ENCODE data around the gene DUSP2. TPM values are rescaled to one million over a fixed set of nuclear protein-coding genes. Genes with fewer than 3 reads are reported as not detected.
"Not testable (repeated sequence)": the region's sequence is repeated elsewhere in the genome, so short reads cannot be mapped to it uniquely, and the experiment has no call there.

The DUSP2 gene
- total RNA-seq, 2 donors from 2014 or later, result 3.5 to 3.8 TPM

- intact Hi-C loops (cut with DNase I), result no loop called here
- DNase-seq (ENCODE audit: low spot score), result peak; percentile 70
Measured at GRCh38 chr2:96150791-96151594, 5.8 kb upstream of the DUSP2 start.

GRCh38 chr2:96150007-96150640 lies 4.9 kb upstream of the DUSP2 start:
- intact Hi-C loops (cut with DNase I), result no loop called here

GRCh38 chr2:96148410-96149217 lies 3.4 kb upstream of the DUSP2 start:
- intact Hi-C loops (cut with DNase I), result no loop called here
- peak; percentile 92 for DNase-seq (ENCODE audit: low spot score)

More at GRCh38 chr2:96150007-96150640, 4.9 kb upstream of the DUSP2 start:
- peak; percentile 78 for DNase-seq (ENCODE audit: low spot score)

GRCh38 chr2:96147593-96148201 lies 2.5 kb upstream of the DUSP2 start:
- intact Hi-C loops (cut with DNase I), result no loop called here
- peak; percentile 62 for DNase-seq (ENCODE audit: low spot score)

GRCh38 chr2:96146881-96147592 lies 1.8 kb upstream of the DUSP2 start:
- intact Hi-C loops (cut with DNase I), result no loop called here

GRCh38 chr2:96146153-96146880 lies 1.1 kb upstream of the DUSP2 start:
- intact Hi-C loops (cut with DNase I), result no loop called here
- peak; percentile 92 for DNase-seq (ENCODE audit: low spot score)

More at GRCh38 chr2:96146881-96147592, 1.8 kb upstream of the DUSP2 start:
- DNase-seq (ENCODE audit: low spot score), result peak; percentile 79

GRCh38 chr2:96145848-96146152 lies 560 bp upstream of the DUSP2 start:
- intact Hi-C loops (cut with DNase I), result no loop called here
- no peak for DNase-seq (ENCODE audit: low spot score)

GRCh38 chr2:96144481-96145035 lies 682 bp downstream of the DUSP2 start:
- peak; percentile 85 for DNase-seq (ENCODE audit: low spot score)

GRCh38 chr2:96143848-96144480 lies 1.3 kb downstream of the DUSP2 start:
- intact Hi-C loops (cut with DNase I), result no loop called here
- peak; percentile 74 for DNase-seq (ENCODE audit: low spot score)

More at GRCh38 chr2:96144481-96145035, 682 bp downstream of the DUSP2 start:
- intact Hi-C loops (cut with DNase I), result no loop called here

GRCh38 chr2:96143231-96143847 lies 1.9 kb downstream of the DUSP2 start:
- intact Hi-C loops (cut with DNase I), result no loop called here
- DNase-seq (ENCODE audit: low spot score), result peak; percentile 25

GRCh38 chr2:96142217-96143113 lies 2.8 kb downstream of the DUSP2 start:
- intact Hi-C loops (cut with DNase I), result no loop called here
- peak; percentile 77 for DNase-seq (ENCODE audit: low spot score)

GRCh38 chr2:96141624-96141967 lies 3.6 kb downstream of the DUSP2 start:
- intact Hi-C loops (cut with DNase I); DNase-seq (ENCODE audit: low spot score): not testable (repeated sequence)

- intact Hi-C loops (cut with DNase I), result no loop called here
- DNase-seq (ENCODE audit: low spot score), result no peak
Measured at GRCh38 chr2:96140941-96141623, 4.2 kb downstream of the DUSP2 start.

GRCh38 chr2:96139181-96139758 lies 6.0 kb downstream of the DUSP2 start:
- intact Hi-C loops (cut with DNase I), result no loop called here
- DNase-seq (ENCODE audit: low spot score), result no peak

Data from posterior vena cava (tissue), 2 donors.